HUES48 (cell line): ENCODE results near the gene IGSF3.

Experiments used
- H3K27ac ChIP-seq: one replicate; pipeline ENCODE4 v1.7.0; 2013; ENCODE audit warnings: low read depth, low read length, inconsistent platforms
- H3K27me3 ChIP-seq: 2 replicates; pipeline ENCODE4 v1.6.1; 2013; ENCODE audit warnings: mild to moderate bottlenecking, low read length; ENCODE audit not compliant: control insufficient read depth, insufficient read depth
- H3K36me3 ChIP-seq: 2 replicates; pipeline ENCODE4 v1.6.1; 2013; ENCODE audit warnings: low read length; ENCODE audit not compliant: control insufficient read depth, insufficient read depth
- H3K4me1 ChIP-seq: 2 replicates; pipeline ENCODE4 v1.6.1; 2013; ENCODE audit warnings: mild to moderate bottlenecking, low read length; ENCODE audit not compliant: control insufficient read depth, insufficient read depth
- H3K4me3 ChIP-seq: 2 replicates; pipeline ENCODE4 v1.5.1; 2013; ENCODE audit warnings: mild to moderate bottlenecking, low read depth, low read length
- H3K9ac ChIP-seq: 2 replicates; pipeline ENCODE4 v1.6.1; 2013; ENCODE audit warnings: mild to moderate bottlenecking, low read depth, low read length, moderate library complexity
- H3K9me3 ChIP-seq: 2 replicates; pipeline ENCODE4 v1.6.1; 2013; ENCODE audit warnings: low read length; ENCODE audit not compliant: control insufficient read depth, insufficient read depth

Gene IGSF3

DNA sequence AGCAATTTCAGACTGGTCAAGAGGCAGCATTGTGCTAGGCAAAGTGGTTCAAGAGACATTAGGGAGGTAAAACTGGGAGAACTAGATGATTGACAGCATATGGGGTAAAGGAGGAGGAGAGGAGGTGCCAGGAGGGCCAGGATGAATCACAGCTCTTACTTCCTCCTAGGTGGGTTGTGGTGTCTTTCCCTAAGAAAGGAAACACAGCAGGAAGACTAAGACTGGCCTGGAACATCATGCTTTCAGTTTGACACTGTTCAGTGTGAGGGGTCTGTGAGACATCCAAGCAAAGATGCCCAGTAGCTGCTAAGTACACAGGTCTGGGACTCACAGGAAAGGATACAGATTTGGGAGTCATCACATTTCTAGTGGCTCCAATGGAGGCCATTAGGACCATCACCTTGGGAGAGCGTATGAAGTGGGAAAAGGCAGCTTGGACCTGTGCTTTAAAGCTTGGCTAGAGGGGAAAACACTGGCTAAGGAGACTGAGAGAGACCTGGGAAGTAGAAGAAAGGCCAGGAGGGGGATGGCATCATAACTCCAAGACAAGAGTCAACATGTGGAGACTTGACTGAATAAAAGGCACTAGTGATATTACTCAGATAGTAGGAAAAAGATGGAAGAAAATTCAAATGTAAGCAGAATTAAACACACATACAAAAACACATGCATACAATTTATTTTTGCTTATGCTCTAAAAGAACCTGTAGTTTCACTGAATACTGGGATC is 114.0 kb downstream of the IGSF3 start:
- H3K9ac ChIP-seq, result no peak overlapping the region
- peak overlapping the region; percentile 69 for H3K27ac ChIP-seq
- H3K4me1 ChIP-seq, result peaks cover 5% of the 10 kb centered on the region; the same call in 1 of the 2 replicates
- H3K36me3 ChIP-seq, result no peaks in the 10 kb centered on the region
- H3K27me3 ChIP-seq, result no peaks in the 10 kb centered on the region
- H3K9me3 ChIP-seq, result no peaks in the 10 kb centered on the region
- H3K4me3 ChIP-seq, result no peak overlapping the region

DNA sequence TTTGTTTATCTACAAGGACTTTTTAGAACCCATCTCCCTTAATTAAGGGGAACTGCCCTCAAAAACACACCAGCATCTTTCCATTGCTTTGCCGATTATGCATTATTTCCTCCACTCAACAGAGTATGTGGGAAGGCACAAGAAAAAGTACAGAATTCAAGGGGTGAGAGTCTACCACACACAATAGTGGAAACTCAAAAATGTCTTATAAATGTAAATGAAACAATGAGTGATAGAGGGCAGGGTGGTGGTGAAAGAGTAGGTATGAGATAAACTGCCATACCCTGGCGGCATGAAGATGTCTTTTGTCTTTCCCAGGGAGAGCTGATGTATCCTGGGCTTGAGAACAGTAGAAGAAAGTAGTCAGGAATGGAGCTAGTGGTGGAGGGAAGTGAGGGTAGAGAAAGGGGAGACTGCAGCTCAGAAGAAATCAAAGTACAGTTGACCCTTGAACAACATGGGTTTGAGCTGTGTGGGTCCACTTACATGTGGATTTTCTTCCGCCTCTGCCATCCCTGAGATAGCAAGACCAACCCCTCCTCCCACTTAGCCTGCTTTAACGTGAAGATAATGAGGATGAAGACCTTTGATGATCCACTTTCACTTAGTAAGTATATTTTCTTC is 121.1 kb downstream of the IGSF3 start:
- no peak overlapping the region for H3K4me3 ChIP-seq
- no peak overlapping the region for H3K27ac ChIP-seq
- no peaks in the 10 kb centered on the region for H3K36me3 ChIP-seq
- H3K27me3 ChIP-seq, result no peaks in the 10 kb centered on the region
- H3K9ac ChIP-seq, result no peak overlapping the region
- no peaks in the 10 kb centered on the region for H3K9me3 ChIP-seq
- no peaks in the 10 kb centered on the region for H3K4me1 ChIP-seq

DNA sequence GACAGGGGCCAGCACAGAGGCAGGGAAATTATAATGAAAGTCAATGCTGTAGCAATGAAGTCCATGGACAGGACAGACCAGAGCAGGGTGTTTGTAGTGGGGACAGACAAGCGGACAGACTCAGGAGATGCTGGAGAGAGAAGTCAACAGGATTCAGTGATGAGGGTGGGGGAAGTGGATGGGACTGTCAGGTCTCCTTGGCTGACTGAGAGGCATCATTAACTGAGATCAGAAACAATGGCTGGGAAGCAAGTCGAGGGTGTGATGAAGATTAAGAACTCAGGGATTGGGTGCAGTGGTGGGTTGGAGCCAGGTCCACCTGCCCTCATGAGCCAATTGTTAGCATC is 122.2 kb downstream of the IGSF3 start:
- no peaks in the 10 kb centered on the region for H3K27me3 ChIP-seq
- no peaks in the 10 kb centered on the region for H3K9me3 ChIP-seq
- no peak overlapping the region for H3K4me3 ChIP-seq
- H3K36me3 ChIP-seq, result no peaks in the 10 kb centered on the region
- no peaks in the 10 kb centered on the region for H3K4me1 ChIP-seq
- no peak overlapping the region for H3K9ac ChIP-seq
- no peak overlapping the region for H3K27ac ChIP-seq

DNA sequence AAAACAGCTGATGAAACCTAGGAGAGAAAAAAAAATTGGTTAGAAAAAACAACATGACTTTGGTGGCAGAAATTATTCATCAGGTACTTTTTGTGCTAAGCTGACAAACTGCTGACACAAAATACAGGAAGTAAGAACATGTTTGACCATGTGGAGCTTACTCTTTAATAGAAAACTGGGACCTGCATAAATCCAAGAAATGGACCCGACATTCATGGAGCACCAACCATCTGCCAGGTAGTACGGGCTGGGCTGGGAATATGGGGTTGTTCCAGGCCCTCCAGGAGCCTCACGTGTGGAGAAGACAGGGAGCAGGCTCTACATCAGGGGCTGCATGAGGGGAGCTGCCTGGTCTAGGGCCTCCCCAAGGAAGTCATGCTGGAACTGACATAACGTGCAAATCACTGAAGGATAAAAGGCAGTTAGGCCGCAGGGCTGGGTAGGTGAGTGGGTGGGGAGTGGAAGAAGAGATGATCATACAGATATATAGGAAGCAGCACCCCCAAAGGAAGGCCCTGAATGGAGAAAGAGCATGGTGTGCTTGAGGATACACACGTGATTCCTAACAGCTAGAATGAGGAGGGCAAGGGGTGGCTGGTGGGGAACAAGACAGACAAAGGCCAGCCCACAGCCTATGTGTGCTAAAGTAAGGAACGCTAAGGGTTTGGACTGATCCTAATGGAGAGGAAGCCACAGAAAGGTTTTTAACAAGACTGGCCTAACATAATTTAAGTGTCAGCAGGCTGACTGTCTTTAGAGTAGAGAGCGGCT is 122.8 kb downstream of the IGSF3 start:
- H3K27me3 ChIP-seq, result no peaks in the 10 kb centered on the region
- H3K9ac ChIP-seq, result no peak overlapping the region
- no peaks in the 10 kb centered on the region for H3K4me1 ChIP-seq
- no peaks in the 10 kb centered on the region for H3K9me3 ChIP-seq
- H3K27ac ChIP-seq, result no peak overlapping the region
- H3K36me3 ChIP-seq, result no peaks in the 10 kb centered on the region
- H3K4me3 ChIP-seq, result no peak overlapping the region

GRCh38 chr1:116540088-116540487 is 127.4 kb downstream of the IGSF3 start:
- no peaks in the 10 kb centered on the region for H3K9me3 ChIP-seq
- H3K27me3 ChIP-seq, result peaks cover 11% of the 10 kb centered on the region
- H3K9ac ChIP-seq, result no peak overlapping the region
- H3K4me3 ChIP-seq, result no peak overlapping the region
- no peak overlapping the region for H3K27ac ChIP-seq
- H3K4me1 ChIP-seq, result peaks cover 4% of the 10 kb centered on the region; the same call in 1 of the 2 replicates
- no peaks in the 10 kb centered on the region for H3K36me3 ChIP-seq

DNA sequence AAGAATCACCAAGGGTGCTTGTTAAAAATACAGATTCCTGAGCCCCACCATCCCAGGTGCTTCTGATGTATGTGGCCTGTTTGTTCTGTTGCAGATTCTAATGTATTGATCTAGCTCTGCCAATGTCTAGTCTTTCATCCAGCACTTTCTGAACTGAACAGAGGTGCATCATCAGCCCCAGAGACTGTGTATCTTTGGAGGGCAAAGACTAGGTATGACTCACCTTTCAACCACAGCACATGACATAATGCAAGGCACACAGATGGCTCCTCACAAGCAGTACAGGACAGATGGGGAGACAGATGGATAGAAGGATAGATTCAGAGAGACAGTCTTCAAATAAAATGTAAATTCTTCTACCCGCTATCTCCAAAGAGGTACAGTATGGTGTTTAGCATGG is 129.0 kb downstream of the IGSF3 start:
- no peak overlapping the region for H3K4me3 ChIP-seq
- no peaks in the 10 kb centered on the region for H3K36me3 ChIP-seq
- H3K9ac ChIP-seq, result no peak overlapping the region
- peaks cover 16% of the 10 kb centered on the region for H3K4me1 ChIP-seq
- H3K27me3 ChIP-seq, result peaks cover 26% of the 10 kb centered on the region
- no peak overlapping the region for H3K27ac ChIP-seq
- no peaks in the 10 kb centered on the region for H3K9me3 ChIP-seq

DNA sequence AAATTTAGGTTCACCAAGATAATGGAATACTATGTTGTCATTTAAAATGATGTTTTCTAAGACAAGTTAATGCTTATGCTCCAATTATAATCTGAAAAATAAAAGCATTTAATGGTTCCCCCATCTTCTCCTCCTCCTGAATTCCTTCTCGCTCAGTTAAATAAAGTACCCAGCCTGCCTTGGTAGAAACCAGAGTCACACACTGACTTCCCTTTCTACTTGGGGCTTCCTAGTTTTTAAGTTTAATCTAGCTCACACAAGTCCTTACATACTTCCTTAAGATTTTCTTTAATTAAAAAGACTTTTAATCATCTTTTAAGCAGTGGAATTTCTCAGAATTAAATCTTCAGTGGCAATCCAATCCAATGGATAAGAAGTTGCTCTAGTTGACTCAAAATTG is 129.6 kb downstream of the IGSF3 start:
- Histone ChIP-seq H3K9ac (no peak overlapping the region), H3K4me3 (no peak overlapping the region), H3K27me3 (peaks cover 33% of the 10 kb centered on the region), H3K27ac (no peak overlapping the region), H3K9me3 (no peaks in the 10 kb centered on the region), H3K4me1 (peaks cover 16% of the 10 kb centered on the region), H3K36me3 (no peaks in the 10 kb centered on the region)

GRCh38 chr1:116537040-116537831 is 130.3 kb downstream of the IGSF3 start:
- H3K27ac ChIP-seq, result no peak overlapping the region
- H3K36me3 ChIP-seq, result no peaks in the 10 kb centered on the region
- H3K4me3 ChIP-seq, result no peak overlapping the region
- H3K4me1 ChIP-seq, result peaks cover 16% of the 10 kb centered on the region
- H3K9me3 ChIP-seq, result no peaks in the 10 kb centered on the region
- no peak overlapping the region for H3K9ac ChIP-seq
- H3K27me3 ChIP-seq, result peaks cover 34% of the 10 kb centered on the region

DNA sequence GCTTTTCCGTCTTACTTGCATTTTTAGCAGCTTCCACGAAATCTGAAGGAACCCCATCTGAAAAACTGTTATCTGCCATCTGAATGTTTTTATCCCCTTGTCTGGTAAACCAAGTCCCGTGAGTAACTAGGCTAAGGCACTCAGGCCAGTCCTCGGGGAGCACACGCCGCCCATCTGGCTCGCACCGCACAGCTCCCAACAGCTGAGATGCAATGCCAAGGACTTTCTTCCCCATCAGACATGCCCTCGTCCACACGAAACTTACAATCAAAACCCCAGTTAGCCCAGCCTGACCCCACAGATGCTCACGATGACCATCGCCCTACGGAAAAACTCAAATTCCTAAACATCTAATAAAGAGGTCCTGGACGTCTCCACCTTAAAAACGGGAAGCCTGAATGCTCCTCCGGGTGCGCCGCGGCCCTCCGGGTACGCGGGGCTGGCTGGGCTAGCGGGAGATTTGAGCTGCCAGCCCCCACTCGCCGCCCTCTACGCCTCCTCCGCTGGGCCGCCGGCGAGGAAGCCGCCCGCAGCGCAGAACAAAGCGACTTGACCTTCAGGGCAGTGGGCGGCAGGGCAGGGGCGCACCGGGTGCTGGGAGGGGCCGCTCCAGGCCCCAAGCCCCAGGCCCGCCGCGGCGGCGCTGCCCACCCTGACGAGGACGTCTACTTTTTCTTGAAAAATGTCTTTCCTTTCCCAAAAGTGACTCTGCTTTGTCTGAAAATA is 133.4 kb downstream of the IGSF3 start:
- H3K27ac ChIP-seq, result no peak overlapping the region
- peaks cover 32% of the 10 kb centered on the region for H3K27me3 ChIP-seq
- peaks cover 16% of the 10 kb centered on the region for H3K4me1 ChIP-seq
- peak overlapping the region; percentile 39; the same call in 1 of the 2 replicates for H3K4me3 ChIP-seq
- no peaks in the 10 kb centered on the region for H3K36me3 ChIP-seq
- no peak overlapping the region for H3K9ac ChIP-seq
- no peaks in the 10 kb centered on the region for H3K9me3 ChIP-seq

DNA sequence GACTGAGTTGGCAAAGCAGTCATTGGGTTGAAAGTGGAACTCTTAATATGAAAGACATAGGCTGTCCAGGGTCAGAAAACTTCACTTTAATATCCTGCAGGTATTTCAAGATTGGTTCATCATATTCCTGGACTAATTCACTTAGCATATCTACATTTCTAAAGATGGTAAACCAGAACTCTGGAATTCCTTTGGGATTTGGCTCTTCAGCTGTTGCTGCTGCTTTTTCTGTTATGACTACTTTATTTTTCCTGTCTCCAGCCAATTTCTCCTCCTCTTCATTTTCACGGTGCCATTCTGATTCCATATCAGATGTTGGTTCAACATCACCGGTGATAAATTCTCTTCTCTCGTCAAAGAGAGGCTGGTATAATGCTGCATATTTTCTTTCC is 134.1 kb downstream of the IGSF3 start:
- Histone ChIP-seq H3K4me3 (no peak overlapping the region), H3K4me1 (peaks cover 16% of the 10 kb centered on the region), H3K27ac (no peak overlapping the region), H3K27me3 (peaks cover 32% of the 10 kb centered on the region), H3K9me3 (no peaks in the 10 kb centered on the region), H3K36me3 (no peaks in the 10 kb centered on the region), H3K9ac (no peak overlapping the region)
